ENCODE data around the gene GOLGA1. TPM values are rescaled to one million over a fixed set of nuclear protein-coding genes. Genes with fewer than 3 reads are reported as not detected.

GOLGA1 gene
- polyA plus RNA-seq, 1 donor from 2014 or later: 15.3 TPM

DNA sequence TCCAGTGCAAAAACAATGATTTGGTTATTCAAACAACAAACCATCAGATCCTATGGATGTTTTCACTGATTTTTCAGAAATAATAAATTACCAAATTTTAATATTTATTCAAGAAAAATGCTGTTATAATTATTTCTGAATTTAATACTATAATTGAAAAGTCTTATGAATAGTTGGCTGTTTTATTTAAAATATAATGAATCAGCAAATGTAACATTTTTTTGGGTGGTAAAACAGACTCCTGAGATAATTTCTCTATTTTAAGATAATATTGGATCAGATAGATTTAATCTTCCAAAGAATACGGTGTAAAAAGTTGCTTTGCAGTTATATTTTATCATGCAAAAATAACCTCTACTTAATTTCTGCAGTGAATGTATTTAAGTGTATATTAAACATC is 5.3 kb upstream of the GOLGA1 start:
- no peaks in the 10 kb centered on the region for H3F3A ChIP-seq (ENCODE audit: insufficient read depth, low read length, poor library complexity, severe bottlenecking)
- no peak overlapping the region for H3K27ac ChIP-seq (ENCODE audit: low read length)
- no peak for TF ChIP-seq MXI1 (conservative IDR thresholded peaks at IDR 0.05; ENCODE audit: poor library complexity, severe bottlenecking)
- TF ChIP-seq EP300 (conservative IDR thresholded peaks at IDR 0.05; ENCODE audit: poor library complexity, severe bottlenecking): no peak
- no peak for TF ChIP-seq TAF1 (IDR thresholded peaks at IDR 0.05; ENCODE audit: low read depth)
- no peak for TF ChIP-seq EZH2 (IDR thresholded peaks at IDR 0.05; ENCODE audit: borderline replicate concordance, insufficient read depth, low read length, poor library complexity, severe bottlenecking)
- no peak for TF ChIP-seq RAD21 (conservative IDR thresholded peaks at IDR 0.05)
- TF ChIP-seq POLR2AphosphoS5 (IDR thresholded peaks at IDR 0.05): no peak
- no peak for TF ChIP-seq CTCF (IDR thresholded peaks at IDR 0.05; ENCODE audit: poor library complexity, severe bottlenecking)
- TF ChIP-seq, protein P1, sequence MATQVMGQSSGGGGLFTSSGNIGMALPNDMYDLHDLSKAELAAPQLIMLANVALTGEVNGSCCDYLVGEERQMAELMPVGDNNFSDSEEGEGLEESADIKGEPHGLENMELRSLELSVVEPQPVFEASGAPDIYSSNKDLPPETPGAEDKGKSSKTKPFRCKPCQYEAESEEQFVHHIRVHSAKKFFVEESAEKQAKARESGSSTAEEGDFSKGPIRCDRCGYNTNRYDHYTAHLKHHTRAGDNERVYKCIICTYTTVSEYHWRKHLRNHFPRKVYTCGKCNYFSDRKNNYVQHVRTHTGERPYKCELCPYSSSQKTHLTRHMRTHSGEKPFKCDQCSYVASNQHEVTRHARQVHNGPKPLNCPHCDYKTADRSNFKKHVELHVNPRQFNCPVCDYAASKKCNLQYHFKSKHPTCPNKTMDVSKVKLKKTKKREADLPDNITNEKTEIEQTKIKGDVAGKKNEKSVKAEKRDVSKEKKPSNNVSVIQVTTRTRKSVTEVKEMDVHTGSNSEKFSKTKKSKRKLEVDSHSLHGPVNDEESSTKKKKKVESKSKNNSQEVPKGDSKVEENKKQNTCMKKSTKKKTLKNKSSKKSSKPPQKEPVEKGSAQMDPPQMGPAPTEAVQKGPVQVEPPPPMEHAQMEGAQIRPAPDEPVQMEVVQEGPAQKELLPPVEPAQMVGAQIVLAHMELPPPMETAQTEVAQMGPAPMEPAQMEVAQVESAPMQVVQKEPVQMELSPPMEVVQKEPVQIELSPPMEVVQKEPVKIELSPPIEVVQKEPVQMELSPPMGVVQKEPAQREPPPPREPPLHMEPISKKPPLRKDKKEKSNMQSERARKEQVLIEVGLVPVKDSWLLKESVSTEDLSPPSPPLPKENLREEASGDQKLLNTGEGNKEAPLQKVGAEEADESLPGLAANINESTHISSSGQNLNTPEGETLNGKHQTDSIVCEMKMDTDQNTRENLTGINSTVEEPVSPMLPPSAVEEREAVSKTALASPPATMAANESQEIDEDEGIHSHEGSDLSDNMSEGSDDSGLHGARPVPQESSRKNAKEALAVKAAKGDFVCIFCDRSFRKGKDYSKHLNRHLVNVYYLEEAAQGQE (IDR thresholded peaks at IDR 0.05; ENCODE audit: borderline replicate concordance): no peak
- no peak for TF ChIP-seq SMC3 (conservative IDR thresholded peaks at IDR 0.05; ENCODE audit: poor library complexity)
- H3K9me3 ChIP-seq (ENCODE audit: low read length): no peaks in the 10 kb centered on the region
- no peak overlapping the region for H2AFZ ChIP-seq (ENCODE audit: low read depth, low read length)
- H3K79me2 ChIP-seq (replicated peaks; ENCODE audit: insufficient read depth, low read length): no peaks in the 10 kb centered on the region
- no peaks in the 10 kb centered on the region for H3K36me3 ChIP-seq (ENCODE audit: insufficient read depth, low read length)
- no peak overlapping the region for H3K9ac ChIP-seq (ENCODE audit: low read length)
- H4K20me1 ChIP-seq (ENCODE audit: insufficient read depth): no peaks in the 10 kb centered on the region
- no peak overlapping the region for H3K4me2 ChIP-seq (ENCODE audit: low read length)
- no peaks in the 10 kb centered on the region for H3K9me2 ChIP-seq (ENCODE audit: insufficient read depth, low read length)
- H3K27me3 ChIP-seq (ENCODE audit: insufficient read depth, low read depth, low read length): no peaks in the 10 kb centered on the region
- no peak overlapping the region for H3K4me3 ChIP-seq (ENCODE audit: low read length)

DNA sequence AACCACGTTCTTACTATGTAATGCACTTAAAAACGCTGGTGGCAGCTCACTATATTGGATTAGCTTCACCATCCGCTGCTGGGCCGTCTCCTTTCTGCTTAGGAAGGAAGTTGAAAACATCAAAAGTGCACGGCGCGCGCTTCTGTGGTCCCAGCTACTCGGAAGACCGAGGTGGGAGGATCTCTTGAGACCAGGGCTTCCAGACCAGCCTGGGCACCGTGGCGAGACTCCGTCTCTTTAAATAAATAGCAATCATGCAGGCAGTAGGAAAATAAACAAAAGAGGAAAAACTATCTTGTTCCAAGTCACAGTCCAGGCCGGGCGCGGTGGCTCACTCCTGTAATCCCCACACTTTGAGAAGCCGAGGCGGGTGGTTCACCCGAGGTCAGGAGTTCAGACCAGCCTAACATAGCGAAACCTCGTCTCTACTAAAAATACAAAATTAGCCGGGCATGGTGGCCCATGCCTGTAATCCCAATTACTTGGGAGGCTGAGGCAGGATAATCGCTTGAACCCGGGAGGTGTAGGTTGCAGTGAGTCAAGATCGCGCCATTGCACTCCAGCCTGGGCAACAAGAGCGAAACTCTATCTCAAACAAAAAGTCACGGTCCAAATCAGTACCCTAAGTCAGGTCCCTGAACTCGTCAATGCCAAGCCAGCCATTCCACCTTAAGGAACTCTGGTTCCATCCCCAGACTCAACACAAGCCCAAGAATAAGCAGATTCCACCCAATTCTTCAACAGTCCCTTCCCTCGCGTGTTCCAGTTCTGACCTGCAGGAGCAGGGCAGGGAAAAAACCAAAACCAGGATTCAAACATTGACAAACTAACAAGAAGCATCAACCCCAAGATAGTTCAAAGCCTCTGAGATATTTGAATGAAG is 1.0 kb upstream of the GOLGA1 start:
- Histone ChIP-seq H3K36me3 (ENCODE audit: insufficient read depth, low read length) (no peaks in the 10 kb centered on the region), H3F3A (ENCODE audit: insufficient read depth, low read length, poor library complexity, severe bottlenecking) (no peaks in the 10 kb centered on the region), H3K79me2 (replicated peaks; ENCODE audit: insufficient read depth, low read length) (peaks cover 5% of the 10 kb centered on the region), H3K4me3 (ENCODE audit: low read length) (peak overlapping the region; percentile 87), H3K9me2 (ENCODE audit: insufficient read depth, low read length) (no peaks in the 10 kb centered on the region), H4K20me1 (ENCODE audit: insufficient read depth) (no peaks in the 10 kb centered on the region), H2AFZ (ENCODE audit: low read depth, low read length) (peak overlapping the region; percentile 78), H3K4me2 (ENCODE audit: low read length) (peak overlapping the region; percentile 75), H3K9ac (ENCODE audit: low read length) (peak overlapping the region; percentile 93), H3K27me3 (ENCODE audit: insufficient read depth, low read depth, low read length) (no peaks in the 10 kb centered on the region), H3K9me3 (ENCODE audit: low read length) (no peaks in the 10 kb centered on the region), H3K27ac (ENCODE audit: low read length) (peak overlapping the region; percentile 89)
- TF ChIP-seq EP300 (conservative IDR thresholded peaks at IDR 0.05; ENCODE audit: poor library complexity, severe bottlenecking): no peak
- TF ChIP-seq, protein P1 (IDR thresholded peaks at IDR 0.05; ENCODE audit: borderline replicate concordance): no peak
- no peak for TF ChIP-seq CTCF (IDR thresholded peaks at IDR 0.05; ENCODE audit: poor library complexity, severe bottlenecking)
